Ovary (tissue), 3 donors: ENCODE measurements around the gene MX1.

Experiments used
- CTCF ChIP-seq, 3 donors: fragments of 450-650 bp in 2 of 3; fragments of 200-600 bp in 1 of 3; IDR thresholded peaks; one replicate each; pipeline versions ENCODE4 v1.5.1 to v1.8.0; 2016 to 2022; ENCODE audit warnings: antibody characterized with exemption in 3 of 3, mild to moderate bottlenecking in 1 of 3
- EP300 ChIP-seq: sonication (generic); formaldehyde crosslinking; IDR thresholded peaks from one replicate; pipeline ENCODE4 v1.6.1; 2017; ENCODE audit warnings: antibody characterized with exemption
- POLR2A ChIP-seq: fragments of 450-650 bp; IDR thresholded peaks from one replicate; pipeline ENCODE4 v1.6.1; 2017; ENCODE audit warnings: antibody characterized with exemption, mild to moderate bottlenecking, moderate library complexity
- donor health status: DM: no; HTN: no; CAD: no.

GRCh38 chr21:41427556-41427955 lies 1.5 kb downstream of the MX1 start:
- TF ChIP-seq EP300, result no peak
- TF ChIP-seq CTCF (IDR thresholded peaks at IDR 0.05), result no peak
- no peak for TF ChIP-seq POLR2A
